GM19328 (cell line): ENCODE data around the gene TTC34.
"Not testable (repeated sequence)": the region's sequence is repeated elsewhere in the genome, so short reads cannot be mapped to it uniquely, and the experiment has no call there.

Source experiments
- ATAC-seq: cut with Tn5 transposase; IDR thresholded peaks from one replicate; pipeline ENCODE4 v1.9.1; 2021; ENCODE audit warnings: mild to moderate bottlenecking, moderate library complexity; ENCODE audit not compliant: unreplicated experiment

Gene TTC34

DNA sequence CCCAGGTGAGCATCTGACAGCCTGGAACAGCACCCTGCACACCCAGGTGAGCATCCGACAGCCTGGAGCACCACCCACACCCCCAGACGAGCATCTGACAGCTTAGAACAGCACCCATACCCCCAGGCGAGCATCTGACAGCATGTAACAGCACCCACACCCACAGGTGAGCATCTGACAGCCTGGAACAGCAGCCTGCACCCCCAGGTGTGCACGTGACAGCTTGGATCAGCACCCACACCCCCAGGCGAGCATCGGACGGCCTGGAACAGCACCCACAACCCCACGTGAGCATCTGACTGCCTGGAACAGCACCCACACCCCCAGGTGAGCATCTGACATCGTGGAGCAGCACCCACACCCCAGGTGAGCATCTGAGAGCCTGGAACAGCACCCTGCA is 116.6 kb downstream of the TTC34 start:
- not testable (repeated sequence) for ATAC-seq

DNA sequence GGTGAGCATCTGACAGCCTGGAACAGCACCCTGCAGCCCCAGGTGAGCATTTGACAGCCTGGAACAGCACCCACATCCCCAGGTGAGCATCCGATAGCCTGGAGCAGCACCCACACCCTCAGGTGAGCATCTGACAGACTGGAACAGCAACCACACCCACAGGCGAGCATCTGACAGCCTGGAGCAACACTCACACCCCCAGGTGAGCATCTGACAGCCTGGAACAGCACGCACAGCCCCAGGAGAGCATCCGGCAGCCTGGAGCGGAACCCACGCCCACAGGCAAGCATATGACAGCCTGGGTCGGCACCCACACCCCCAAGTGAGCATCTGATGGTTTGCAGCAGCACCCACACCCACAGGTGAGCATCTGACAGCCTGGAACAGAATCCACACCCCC is 117.5 kb downstream of the TTC34 start:
- not testable (repeated sequence) for ATAC-seq

DNA sequence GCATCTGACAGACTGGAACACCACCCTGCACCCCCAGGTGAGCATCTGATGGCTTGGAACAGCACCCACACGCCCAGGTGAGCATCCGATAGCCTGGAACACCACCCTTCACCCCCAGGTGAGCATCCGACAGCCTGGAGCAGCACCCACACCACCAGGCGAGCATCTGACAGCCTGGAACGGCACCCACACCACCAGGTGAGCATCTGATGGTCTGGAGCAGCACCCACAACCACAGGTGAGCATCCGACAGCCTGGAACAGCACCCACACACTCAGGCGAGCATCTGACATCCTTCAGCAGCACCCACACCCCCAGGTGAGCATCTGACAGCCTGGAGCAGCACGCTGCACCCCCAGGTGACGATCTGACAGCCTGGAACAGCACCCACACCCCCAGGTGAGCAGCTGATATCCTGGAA is 118.2 kb downstream of the TTC34 start:
- not testable (repeated sequence) for ATAC-seq

GRCh38 chr1:2682879-2683278 is 118.6 kb downstream of the TTC34 start:
- ATAC-seq: not testable (repeated sequence)

GRCh38 chr1:2676726-2677125 is 124.8 kb downstream of the TTC34 start:
- not testable (repeated sequence) for ATAC-seq

- ATAC-seq: not testable (repeated sequence)
Measured at GRCh38 chr1:2671656-2672055, 129.8 kb downstream of the TTC34 start.

GRCh38 chr1:2659806-2660205 is 141.7 kb downstream of the TTC34 start:
- not testable (repeated sequence) for ATAC-seq

DNA sequence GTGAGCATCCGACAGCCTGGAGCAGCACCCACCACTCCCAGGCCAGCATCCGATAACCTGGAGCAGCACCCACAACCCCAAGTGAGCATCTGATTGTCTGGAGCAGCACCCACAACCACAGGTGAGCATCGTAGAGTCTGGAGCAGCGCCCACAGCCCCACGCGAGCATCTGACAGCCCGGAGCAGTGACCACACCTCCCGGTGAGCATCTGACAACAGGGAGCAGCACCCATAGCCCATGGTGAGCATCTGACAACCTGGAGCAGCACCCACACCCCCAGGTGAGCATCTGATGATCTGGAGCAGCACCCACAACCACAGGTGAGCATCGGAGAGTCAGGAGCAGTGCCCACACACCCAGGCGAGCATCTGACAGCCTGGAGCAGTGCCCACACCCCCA is 143.6 kb downstream of the TTC34 start:
- ATAC-seq: not testable (repeated sequence)

- ATAC-seq: not testable (repeated sequence)
Measured at GRCh38 chr1:2657124-2657523, 144.4 kb downstream of the TTC34 start.

- not testable (repeated sequence) for ATAC-seq
Measured at GRCh38 chr1:2655598-2656434, 145.7 kb downstream of the TTC34 start.

GRCh38 chr1:2654443-2654948 is 147.0 kb downstream of the TTC34 start:
- ATAC-seq: not testable (repeated sequence)

GRCh38 chr1:2653741-2654442 is 147.6 kb downstream of the TTC34 start:
- not testable (repeated sequence) for ATAC-seq

GRCh38 chr1:2652926-2653571 is 148.4 kb downstream of the TTC34 start:
- ATAC-seq: not testable (repeated sequence)

- not testable (repeated sequence) for ATAC-seq
Measured at GRCh38 chr1:2652152-2652925, 149.2 kb downstream of the TTC34 start.

GRCh38 chr1:2650967-2651645 is 150.4 kb downstream of the TTC34 start:
- no peak for ATAC-seq

DNA sequence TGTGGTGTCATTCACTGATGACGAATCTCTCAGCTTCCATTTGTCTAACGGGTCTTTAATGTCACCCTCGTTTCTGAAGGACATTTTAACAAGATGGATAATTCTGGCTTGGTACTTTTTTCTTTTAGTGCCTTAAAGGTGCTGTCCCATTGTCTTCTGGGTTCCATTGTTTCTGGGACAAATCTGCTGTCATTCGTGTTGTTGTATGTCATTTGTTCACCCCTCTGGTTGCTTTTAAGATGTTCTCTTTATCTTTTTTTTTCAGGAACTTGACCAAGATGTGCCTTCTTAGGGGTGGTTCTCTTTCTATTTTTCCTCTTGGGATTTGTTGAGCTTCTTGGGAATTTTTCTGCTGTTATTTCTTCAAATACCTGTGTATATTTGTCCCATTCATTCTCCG is 154.7 kb downstream of the TTC34 start:
- no peak for ATAC-seq

GRCh38 chr1:2645776-2646175 is 155.7 kb downstream of the TTC34 start:
- ATAC-seq: no peak

DNA sequence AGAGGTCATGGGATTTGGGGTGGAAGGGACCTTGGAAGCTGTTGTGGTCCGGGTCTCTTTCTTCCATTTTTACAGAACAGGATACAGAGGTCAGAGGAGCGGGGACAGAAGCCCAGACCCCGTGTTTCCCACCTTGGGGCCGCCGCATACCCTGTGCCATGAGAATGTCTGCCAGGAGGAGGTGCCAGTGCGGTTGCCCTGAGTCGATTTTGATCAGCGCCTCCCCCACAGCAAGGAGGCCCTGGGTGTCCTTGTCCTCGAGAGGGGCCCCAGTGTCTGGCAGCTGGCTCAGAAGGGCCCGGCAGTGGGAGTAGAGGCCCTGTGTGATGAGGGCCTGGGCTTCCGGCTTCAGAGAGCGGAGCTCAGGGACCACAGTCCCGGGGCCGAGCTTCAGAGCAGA is 156.3 kb downstream of the TTC34 start:
- no peak for ATAC-seq

DNA sequence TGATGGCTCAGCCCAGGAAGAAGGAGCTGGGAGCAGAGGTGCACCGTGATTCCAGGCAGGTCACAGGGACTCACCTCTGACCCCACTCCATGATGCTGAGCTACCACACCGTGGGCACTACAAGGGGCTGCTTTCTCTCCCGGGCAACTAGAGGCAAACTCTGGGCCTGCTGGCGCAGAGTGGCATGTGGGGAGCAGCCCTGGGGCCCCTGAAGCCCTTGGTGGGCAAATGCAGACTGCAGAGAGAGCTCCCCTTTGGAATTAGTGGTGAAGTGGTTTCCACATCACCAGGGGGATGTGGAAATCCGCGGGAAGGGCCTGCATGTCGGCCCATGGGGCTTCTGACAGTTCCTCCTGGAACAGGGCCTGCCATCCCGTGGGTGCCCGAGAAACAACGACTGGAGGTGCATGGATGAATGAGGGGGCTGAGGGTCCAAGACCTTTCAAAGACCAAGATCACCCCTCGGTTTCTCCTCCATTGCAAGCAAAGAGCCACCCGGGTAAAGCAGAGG is 156.8 kb downstream of the TTC34 start:
- no peak for ATAC-seq

DNA sequence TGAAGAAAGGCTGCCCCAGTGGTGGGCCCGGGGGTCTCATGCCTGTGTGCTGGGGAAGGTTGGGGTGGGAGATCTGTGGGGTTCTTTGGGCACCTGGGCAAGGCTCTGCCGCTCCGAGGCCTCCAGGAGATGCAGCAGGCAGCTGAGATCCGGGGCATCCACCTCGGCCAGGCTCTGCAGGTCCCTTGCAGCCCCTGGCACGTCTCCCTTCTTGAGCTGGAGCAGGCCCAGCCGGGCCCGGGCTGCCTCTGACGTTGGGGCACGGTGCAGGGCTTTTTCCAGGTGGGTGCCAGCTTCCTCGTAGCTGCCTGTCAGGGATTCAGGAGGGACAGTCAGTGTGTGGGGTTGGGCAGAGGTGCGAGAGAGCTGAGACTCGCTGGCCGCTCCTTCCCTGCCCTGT is 157.3 kb downstream of the TTC34 start:
- no peak for ATAC-seq
